Measurements from ENCODE around the gene SLC5A12.

Gene SLC5A12

DNA sequence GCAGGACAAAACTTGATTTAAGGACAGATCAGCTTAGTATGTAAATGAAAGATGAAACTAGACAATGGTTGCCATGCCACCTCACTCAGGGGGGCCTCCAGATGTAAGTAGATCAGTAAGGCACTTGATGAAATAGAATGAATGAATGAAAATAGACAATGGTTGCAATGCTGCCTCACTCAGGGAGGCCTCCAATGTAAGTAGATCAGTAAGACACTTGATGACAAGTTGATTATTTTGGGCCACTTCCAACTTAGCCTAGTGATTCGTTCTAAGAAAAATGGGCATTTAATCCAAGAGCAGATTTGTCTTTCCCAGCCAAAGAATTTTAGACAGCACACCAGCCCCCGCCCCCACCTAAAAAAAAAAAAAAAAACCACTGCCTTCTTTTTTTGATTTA, 19.2 kb upstream of the SLC5A12 start:
- TF ChIP-seq, protein P1, sequence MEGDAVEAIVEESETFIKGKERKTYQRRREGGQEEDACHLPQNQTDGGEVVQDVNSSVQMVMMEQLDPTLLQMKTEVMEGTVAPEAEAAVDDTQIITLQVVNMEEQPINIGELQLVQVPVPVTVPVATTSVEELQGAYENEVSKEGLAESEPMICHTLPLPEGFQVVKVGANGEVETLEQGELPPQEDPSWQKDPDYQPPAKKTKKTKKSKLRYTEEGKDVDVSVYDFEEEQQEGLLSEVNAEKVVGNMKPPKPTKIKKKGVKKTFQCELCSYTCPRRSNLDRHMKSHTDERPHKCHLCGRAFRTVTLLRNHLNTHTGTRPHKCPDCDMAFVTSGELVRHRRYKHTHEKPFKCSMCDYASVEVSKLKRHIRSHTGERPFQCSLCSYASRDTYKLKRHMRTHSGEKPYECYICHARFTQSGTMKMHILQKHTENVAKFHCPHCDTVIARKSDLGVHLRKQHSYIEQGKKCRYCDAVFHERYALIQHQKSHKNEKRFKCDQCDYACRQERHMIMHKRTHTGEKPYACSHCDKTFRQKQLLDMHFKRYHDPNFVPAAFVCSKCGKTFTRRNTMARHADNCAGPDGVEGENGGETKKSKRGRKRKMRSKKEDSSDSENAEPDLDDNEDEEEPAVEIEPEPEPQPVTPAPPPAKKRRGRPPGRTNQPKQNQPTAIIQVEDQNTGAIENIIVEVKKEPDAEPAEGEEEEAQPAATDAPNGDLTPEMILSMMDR (IDR thresholded peaks at IDR 0.05; ENCODE audit: insufficient read depth, low read depth, low read length, missing control alignments), result no peak
- no peak for DNase-seq (ENCODE audit: low read depth)
- H3K4me3 ChIP-seq (ENCODE audit: low read depth, low read length), result no peak overlapping the region

DNA sequence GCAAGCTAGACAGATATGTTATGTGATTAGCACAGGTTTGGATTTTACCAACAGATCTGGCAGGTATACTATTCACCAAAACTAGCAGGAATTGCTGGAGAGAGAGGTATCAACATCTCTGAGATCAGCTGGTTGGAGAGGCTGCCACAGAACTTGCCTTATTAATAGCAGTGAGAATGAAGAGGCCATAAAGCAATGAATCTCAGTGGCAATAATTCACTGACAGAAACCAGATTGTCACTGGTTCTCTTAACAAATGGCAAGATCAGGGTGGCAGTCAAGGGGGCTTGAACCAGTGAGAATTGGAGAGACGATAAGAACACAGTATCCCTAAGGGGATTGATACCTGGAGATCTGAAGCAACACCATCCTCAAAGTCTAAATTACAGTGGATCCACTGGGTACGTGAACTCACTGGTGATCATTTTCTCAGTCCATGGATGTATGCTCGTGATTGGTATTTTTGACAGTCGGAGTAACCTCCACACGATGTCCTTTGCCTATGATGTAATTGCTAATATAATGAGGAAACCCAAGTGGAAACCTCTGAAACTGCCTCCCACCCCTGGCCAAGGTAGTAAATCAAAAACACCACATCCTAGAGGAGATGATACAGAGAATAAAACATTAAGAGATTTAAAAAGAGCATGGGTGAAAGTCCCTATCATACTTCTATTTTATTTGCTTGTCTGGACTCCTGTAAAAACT, 17.7 kb upstream of the SLC5A12 start:
- H3K4me3 ChIP-seq (ENCODE audit: low read depth, low read length), result no peak overlapping the region
- no peak for DNase-seq (ENCODE audit: low read depth)

DNA sequence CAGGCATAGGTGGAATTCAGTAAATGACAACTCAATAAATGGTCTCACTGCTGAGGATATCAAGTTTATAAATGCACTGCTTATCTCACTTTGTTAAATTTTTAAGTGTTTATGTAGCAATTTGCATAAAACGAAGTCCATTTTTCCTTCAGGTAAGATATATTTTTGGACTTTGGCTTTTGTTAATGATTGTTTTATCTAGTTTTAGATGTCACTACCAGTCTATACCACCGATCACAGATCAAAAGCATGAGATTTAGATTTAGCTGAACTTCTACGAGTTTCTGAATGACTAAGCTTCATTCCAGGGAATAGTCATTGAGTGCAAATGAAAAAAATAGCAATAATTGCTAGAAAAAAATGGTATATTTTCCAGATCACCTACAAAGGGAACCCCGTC, 12.8 kb upstream of the SLC5A12 start:
- TF ChIP-seq, protein P1 (IDR thresholded peaks at IDR 0.05; ENCODE audit: insufficient read depth, low read depth, low read length, missing control alignments), result no peak
- H3K4me3 ChIP-seq (ENCODE audit: low read depth, low read length), result no peak overlapping the region
- DNase-seq (ENCODE audit: low read depth), result no peak

More for the DNA sequence above, 17.7 kb upstream of the SLC5A12 start:
- TF ChIP-seq, protein P1 (IDR thresholded peaks at IDR 0.05; ENCODE audit: insufficient read depth, low read depth, low read length, missing control alignments), result no peak

DNA sequence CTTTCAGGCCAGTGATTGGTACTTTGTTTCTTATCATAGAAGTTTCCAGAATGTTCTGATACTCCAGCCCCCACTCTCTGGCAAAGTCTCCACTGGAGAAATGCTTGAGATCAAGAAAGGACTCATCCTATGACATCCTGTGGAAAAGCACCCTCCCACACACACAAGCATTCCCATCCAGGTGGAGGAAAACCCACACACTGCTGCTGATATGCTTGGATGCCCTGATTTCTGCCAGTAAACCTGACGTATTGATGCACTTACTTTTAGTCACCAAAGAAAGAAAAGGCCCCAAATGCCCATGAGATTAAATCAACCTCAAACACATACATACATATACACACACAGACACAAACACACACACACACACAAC, 9.2 kb upstream of the SLC5A12 start:
- DNase-seq (ENCODE audit: low read depth), result no peak
- H3K4me3 ChIP-seq (ENCODE audit: low read depth, low read length), result no peak overlapping the region
- TF ChIP-seq, protein P1 (IDR thresholded peaks at IDR 0.05; ENCODE audit: insufficient read depth, low read depth, low read length, missing control alignments), result no peak

DNA sequence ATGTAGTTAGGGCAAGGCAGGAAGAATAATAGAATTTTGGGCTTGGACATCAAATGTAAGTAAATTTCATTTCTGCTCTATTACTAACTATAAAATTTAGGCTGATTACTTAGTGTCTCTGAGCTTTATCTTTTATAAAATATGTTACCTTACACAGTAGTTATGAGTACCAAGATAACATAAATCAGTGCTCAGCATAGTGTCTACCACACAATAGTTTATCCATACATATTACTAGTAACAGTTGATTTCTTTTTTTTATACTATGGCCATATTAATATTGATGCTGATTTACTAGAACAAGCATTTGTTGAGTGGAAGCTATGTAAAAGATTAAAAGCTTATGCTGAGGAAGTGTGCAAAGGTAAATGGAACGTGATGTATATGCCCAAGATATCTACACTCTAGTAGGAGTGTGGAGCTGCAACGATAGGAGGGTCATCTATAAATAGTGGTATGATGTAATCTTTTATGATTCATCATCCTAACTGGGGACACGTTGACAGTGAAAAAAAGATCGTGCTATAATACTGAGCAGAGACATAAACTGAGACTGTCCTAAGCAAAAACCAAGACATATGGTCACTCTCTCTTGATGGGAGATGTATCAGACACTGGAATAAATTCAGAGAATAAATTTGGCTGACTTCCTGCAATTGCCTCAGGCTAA, 8.7 kb upstream of the SLC5A12 start:
- DNase-seq (ENCODE audit: low read depth), result no peak
- TF ChIP-seq, protein P1 (IDR thresholded peaks at IDR 0.05; ENCODE audit: insufficient read depth, low read depth, low read length, missing control alignments), result no peak
- H3K4me3 ChIP-seq (ENCODE audit: low read depth, low read length), result no peak overlapping the region

DNA sequence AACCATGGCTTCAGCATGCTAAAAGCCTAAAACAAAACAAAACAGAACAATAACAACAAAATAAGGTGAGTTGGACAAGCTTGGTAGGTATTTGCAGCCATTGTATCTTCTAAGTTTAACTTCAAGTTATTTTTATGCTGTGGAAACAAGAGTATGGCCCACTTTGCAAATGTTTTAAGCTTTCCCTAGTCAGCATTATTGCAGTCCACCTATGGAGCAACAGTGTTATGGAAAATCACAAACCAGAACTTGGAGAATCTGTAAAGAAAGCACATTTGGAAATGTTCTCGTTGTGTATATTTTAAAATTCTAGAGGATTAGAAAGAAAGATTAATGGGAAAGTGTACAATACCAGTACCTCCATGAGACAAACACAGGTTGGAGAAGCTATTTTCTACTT, 7.4 kb upstream of the SLC5A12 start:
- TF ChIP-seq, protein P1 (IDR thresholded peaks at IDR 0.05; ENCODE audit: insufficient read depth, low read depth, low read length, missing control alignments), result no peak
- H3K4me3 ChIP-seq (ENCODE audit: low read depth, low read length), result no peak overlapping the region
- DNase-seq (ENCODE audit: low read depth), result no peak
